Neural cell (in vitro differentiated cells): ENCODE data around the gene B2M.

Experiments used
- EP300 ChIP-seq: fragments of 450-650 bp; conservative IDR thresholded peaks from 2 replicates; pipeline ENCODE4 v1.6.1; 2014; ENCODE audit warnings: antibody characterized with exemption, mild to moderate bottlenecking, moderate library complexity; ENCODE audit not compliant: poor library complexity, severe bottlenecking
- EZH2 ChIP-seq: fragments of 200-600, 300-800 bp; shearing (Covaris generic), sonication (generic); IDR thresholded peaks from 2 replicates; pipeline ENCODE4 v1.6.1; 2014; ENCODE audit warnings: antibody characterized with exemption, low read length, borderline replicate concordance, mild to moderate bottlenecking; ENCODE audit not compliant: insufficient read depth, poor library complexity, severe bottlenecking
- MXI1 ChIP-seq: fragments of 450-650 bp; conservative IDR thresholded peaks from 2 replicates; pipeline ENCODE4 v1.6.1; 2014; ENCODE audit warnings: antibody characterized with exemption, mild to moderate bottlenecking; ENCODE audit not compliant: poor library complexity, severe bottlenecking
- POLR2AphosphoS5 ChIP-seq: IDR thresholded peaks from 2 replicates; pipeline ENCODE4 v1.6.1; 2012
- SMC3 ChIP-seq: fragments of 450-650 bp; conservative IDR thresholded peaks from 2 replicates; pipeline ENCODE4 v1.6.1; 2014; ENCODE audit warnings: antibody characterized with exemption, mild to moderate bottlenecking, moderate library complexity; ENCODE audit not compliant: poor library complexity
- TAF1 ChIP-seq: IDR thresholded peaks from 2 replicates; pipeline ENCODE4 v1.6.1; 2012; ENCODE audit warnings: low read depth
- TF ChIP-seq, protein P1 (sequence below): fragments of 450-650 bp; IDR thresholded peaks from 2 replicates; pipeline ENCODE4 v1.5.1; 2014; ENCODE audit warnings: antibody characterized with exemption, mild to moderate bottlenecking, moderate library complexity; ENCODE audit not compliant: poor library complexity, severe bottlenecking
- TF ChIP-seq, protein P2 (sequence below): IDR thresholded peaks from 2 replicates; pipeline ENCODE4 v1.6.1; 2012; ENCODE audit warnings: borderline replicate concordance

DNA sequence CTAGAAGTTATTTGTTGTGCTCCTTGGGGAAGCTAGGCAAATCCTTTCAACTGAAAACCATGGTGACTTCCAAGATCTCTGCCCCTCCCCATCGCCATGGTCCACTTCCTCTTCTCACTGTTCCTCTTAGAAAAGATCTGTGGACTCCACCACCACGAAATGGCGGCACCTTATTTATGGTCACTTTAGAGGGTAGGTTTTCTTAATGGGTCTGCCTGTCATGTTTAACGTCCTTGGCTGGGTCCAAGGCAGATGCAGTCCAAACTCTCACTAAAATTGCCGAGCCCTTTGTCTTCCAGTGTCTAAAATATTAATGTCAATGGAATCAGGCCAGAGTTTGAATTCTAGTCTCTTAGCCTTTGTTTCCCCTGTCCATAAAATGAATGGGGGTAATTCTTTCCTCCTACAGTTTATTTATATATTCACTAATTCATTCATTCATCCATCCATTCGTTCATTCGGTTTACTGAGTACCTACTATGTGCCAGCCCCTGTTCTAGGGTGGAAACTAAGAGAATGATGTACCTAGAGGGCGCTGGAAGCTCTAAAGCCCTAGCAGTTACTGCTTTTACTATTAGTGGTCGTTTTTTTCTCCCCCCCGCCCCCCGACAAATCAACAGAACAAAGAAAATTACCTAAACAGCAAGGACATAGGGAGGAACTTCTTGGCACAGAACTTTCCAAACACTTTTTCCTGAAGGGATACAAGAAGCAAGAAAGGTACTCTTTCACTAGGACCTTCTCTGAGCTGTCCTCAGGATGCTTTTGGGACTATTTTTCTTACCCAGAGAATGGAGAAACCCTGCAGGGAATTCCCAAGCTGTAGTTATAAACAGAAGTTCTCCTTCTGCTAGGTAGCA lies 851 bp upstream of the B2M start:
- TF ChIP-seq, protein P1, sequence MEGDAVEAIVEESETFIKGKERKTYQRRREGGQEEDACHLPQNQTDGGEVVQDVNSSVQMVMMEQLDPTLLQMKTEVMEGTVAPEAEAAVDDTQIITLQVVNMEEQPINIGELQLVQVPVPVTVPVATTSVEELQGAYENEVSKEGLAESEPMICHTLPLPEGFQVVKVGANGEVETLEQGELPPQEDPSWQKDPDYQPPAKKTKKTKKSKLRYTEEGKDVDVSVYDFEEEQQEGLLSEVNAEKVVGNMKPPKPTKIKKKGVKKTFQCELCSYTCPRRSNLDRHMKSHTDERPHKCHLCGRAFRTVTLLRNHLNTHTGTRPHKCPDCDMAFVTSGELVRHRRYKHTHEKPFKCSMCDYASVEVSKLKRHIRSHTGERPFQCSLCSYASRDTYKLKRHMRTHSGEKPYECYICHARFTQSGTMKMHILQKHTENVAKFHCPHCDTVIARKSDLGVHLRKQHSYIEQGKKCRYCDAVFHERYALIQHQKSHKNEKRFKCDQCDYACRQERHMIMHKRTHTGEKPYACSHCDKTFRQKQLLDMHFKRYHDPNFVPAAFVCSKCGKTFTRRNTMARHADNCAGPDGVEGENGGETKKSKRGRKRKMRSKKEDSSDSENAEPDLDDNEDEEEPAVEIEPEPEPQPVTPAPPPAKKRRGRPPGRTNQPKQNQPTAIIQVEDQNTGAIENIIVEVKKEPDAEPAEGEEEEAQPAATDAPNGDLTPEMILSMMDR = no peak
- TF ChIP-seq POLR2AphosphoS5 (no peak), EZH2 (no peak), EP300 (no peak), SMC3 (no peak), MXI1 (no peak), TAF1 (no peak)
- TF ChIP-seq, protein P2, sequence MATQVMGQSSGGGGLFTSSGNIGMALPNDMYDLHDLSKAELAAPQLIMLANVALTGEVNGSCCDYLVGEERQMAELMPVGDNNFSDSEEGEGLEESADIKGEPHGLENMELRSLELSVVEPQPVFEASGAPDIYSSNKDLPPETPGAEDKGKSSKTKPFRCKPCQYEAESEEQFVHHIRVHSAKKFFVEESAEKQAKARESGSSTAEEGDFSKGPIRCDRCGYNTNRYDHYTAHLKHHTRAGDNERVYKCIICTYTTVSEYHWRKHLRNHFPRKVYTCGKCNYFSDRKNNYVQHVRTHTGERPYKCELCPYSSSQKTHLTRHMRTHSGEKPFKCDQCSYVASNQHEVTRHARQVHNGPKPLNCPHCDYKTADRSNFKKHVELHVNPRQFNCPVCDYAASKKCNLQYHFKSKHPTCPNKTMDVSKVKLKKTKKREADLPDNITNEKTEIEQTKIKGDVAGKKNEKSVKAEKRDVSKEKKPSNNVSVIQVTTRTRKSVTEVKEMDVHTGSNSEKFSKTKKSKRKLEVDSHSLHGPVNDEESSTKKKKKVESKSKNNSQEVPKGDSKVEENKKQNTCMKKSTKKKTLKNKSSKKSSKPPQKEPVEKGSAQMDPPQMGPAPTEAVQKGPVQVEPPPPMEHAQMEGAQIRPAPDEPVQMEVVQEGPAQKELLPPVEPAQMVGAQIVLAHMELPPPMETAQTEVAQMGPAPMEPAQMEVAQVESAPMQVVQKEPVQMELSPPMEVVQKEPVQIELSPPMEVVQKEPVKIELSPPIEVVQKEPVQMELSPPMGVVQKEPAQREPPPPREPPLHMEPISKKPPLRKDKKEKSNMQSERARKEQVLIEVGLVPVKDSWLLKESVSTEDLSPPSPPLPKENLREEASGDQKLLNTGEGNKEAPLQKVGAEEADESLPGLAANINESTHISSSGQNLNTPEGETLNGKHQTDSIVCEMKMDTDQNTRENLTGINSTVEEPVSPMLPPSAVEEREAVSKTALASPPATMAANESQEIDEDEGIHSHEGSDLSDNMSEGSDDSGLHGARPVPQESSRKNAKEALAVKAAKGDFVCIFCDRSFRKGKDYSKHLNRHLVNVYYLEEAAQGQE = no peak
